BJ (cell line): ENCODE data around the gene KCNH5. TPM values are rescaled to one million over a fixed set of nuclear protein-coding genes. Genes with fewer than 3 reads are reported as not detected.

Experiments
- CTCF ChIA-PET: fragments of 350-600 bp; formaldehyde crosslinking; extraction: SDS; loops from one replicate; lab custom pipeline; 2021; ENCODE audit warnings: antibody characterized with exemption, inconsistent platforms; lab: Yijun Ruan, JAX
- POLR2A ChIA-PET: fragments of 300-600 bp; sonication (Branson Sonifier 250); formaldehyde crosslinking; extraction: SDS; loops from one replicate; lab custom pipeline; 2021; ENCODE audit warnings: antibody characterized with exemption; lab: Charles Lee
- DNase-seq: peaks from one replicate; pipeline ENCODE4 v3.0.0-alpha.2; 2011; ENCODE audit warnings: low read depth
- H3K27me3 ChIP-seq: 2 replicates; pipeline ENCODE4 v1.6.0; 2011; ENCODE audit warnings: low read length; ENCODE audit not compliant: control insufficient read depth, insufficient read depth
- H3K36me3 ChIP-seq: 2 replicates; pipeline ENCODE4 v1.5.1; 2011; ENCODE audit warnings: low read length; ENCODE audit not compliant: control insufficient read depth, insufficient read depth
- H3K4me3 ChIP-seq: 2 replicates; pipeline ENCODE4 v1.5.1; 2011; ENCODE audit warnings: low read depth, mild to moderate bottlenecking, control low read depth, low read length
- CTCF ChIP-seq: IDR thresholded peaks from 2 replicates; pipeline ENCODE4 v1.5.1; 2011; ENCODE audit warnings: low read depth, mild to moderate bottlenecking, control low read depth, inconsistent platforms, low read length, moderate library complexity; ENCODE audit not compliant: insufficient read depth
- polyA plus RNA-seq: library from polyadenylated mRNA; depleted of rRNA; stranded (reverse); fragments of >200 nt; gene quantifications from 2 replicates; pipeline ENCODE4 v1.2.3, GENCODE V29; 2011

KCNH5 gene
- polyA plus RNA-seq, 1 experiment: 0.05 TPM

DNA sequence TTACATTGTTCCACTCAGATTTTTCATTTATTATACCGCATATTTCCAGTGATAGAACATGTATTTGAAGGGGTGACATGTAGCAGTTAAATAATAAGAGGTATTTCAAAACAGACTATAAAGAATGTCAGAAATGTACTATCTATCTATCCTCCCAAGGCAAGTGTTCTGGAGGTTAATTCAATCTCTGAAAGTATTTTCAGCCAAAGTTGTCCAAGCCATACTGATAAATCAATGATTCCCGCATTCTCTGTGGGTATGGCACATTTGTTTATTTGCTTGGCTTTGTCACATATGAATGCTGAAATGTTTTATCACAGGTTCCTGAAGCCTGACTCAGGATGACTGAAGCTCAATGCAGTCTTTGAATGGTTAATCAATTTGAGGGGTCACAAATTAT is 35.8 kb downstream of the KCNH5 start:
- CTCF ChIA-PET: no interaction called here
- DNase-seq: no peak
- Histone ChIP-seq H3K27me3 (no peaks in the 10 kb centered on the region), H3K36me3 (no peaks in the 10 kb centered on the region), H3K4me3 (no peak overlapping the region)
- no peak for TF ChIP-seq CTCF
- POLR2A ChIA-PET: no interaction called here

GRCh38 chr14:63006531-63006930 is 38.7 kb downstream of the KCNH5 start:
- DNase-seq: no peak
- ChIA-PET POLR2A (no interaction called here), CTCF (no interaction called here)
- TF ChIP-seq CTCF: no peak
- H3K4me3 ChIP-seq: no peak overlapping the region
- H3K27me3 ChIP-seq: no peaks in the 10 kb centered on the region
- no peaks in the 10 kb centered on the region for H3K36me3 ChIP-seq

DNA sequence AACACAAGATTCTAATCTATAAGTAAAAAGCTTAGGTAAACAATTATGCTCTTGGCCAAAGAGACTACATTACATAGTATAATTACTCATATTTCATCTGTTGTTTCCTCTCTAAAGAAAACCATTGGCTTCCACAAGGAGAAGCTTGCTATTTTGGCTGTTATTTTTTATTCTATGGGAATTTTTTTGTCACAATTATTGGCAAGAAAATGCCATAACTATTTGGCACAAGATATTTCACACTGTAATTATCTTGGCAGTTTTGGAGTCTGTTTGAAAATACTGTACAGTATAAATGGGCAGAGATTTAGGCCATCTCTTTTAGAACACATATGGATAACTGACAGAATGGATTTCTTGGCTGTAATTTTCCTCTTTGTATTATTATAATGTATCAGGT is 51.2 kb downstream of the KCNH5 start:
- no peak for TF ChIP-seq CTCF
- ChIA-PET CTCF (no interaction called here), POLR2A (no interaction called here)
- no peaks in the 10 kb centered on the region for H3K27me3 ChIP-seq
- no peaks in the 10 kb centered on the region for H3K36me3 ChIP-seq
- no peak for DNase-seq
- H3K4me3 ChIP-seq: no peak overlapping the region

- Histone ChIP-seq H3K36me3 (no peaks in the 10 kb centered on the region), H3K27me3 (no peaks in the 10 kb centered on the region), H3K4me3 (no peak overlapping the region)
- TF ChIP-seq CTCF: no peak
- CTCF ChIA-PET: no interaction called here
- POLR2A ChIA-PET: no interaction called here
- no peak for DNase-seq
Measured at GRCh38 chr14:62988967-62989366, 56.3 kb downstream of the KCNH5 start.

DNA sequence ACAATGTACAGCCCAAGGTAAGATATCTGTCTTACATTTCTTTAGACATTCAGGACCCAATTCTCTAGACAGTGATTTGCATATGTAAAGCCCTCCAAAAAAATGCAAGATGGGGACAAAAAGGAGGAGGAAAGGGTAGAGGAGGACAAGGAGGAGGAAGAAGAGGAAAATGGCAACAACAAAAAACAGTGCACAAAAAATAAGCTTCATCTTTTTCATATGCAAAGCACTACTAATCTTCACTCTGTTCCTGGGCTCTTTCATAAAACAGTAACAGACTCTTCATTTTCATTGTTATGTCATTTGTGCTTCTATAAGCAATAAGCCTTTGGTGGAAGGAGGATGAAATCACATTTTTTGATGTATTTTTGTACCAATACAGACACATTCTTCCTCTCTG is 61.4 kb downstream of the KCNH5 start:
- ChIA-PET CTCF (no interaction called here), POLR2A (no interaction called here)
- Histone ChIP-seq H3K4me3 (no peak overlapping the region), H3K27me3 (no peaks in the 10 kb centered on the region), H3K36me3 (no peaks in the 10 kb centered on the region)
- DNase-seq: no peak
- no peak for TF ChIP-seq CTCF
